BE2C (cell line): ENCODE data around the gene ANXA2R.
A peak's percentile ranks its signal among the peaks of the same experiment; 100 is the strongest.

Experiments used
- DNase-seq: peaks from one replicate; pipeline ENCODE4 v3.0.0-alpha.2; 2020
- H3K27me3 ChIP-seq: fragments of 250-450 bp; sonication (Bioruptor Pico); 2 replicates; pipeline ENCODE4 v1.5.1; 2020; ENCODE audit warnings: mild to moderate bottlenecking
- H3K36me3 ChIP-seq: fragments of 250-450 bp; sonication (Bioruptor Pico); 2 replicates; pipeline ENCODE4 v1.5.1; 2020; ENCODE audit warnings: mild to moderate bottlenecking
- H3K4me1 ChIP-seq: fragments of 250-450 bp; sonication (Bioruptor Pico); 2 replicates; pipeline ENCODE4 v1.5.1; 2020
- H3K4me3 ChIP-seq: 2 replicates; pipeline ENCODE4 v1.5.1; 2011; ENCODE audit warnings: low read depth, low read length
- H3K9me3 ChIP-seq: fragments of 250-450 bp; sonication (Bioruptor Pico); 2 replicates; pipeline ENCODE4 v1.5.1; 2020
- CTCF ChIP-seq: IDR thresholded peaks from 2 replicates; pipeline ENCODE4 v1.5.1; 2012; ENCODE audit warnings: mild to moderate bottlenecking, low read depth, low read length

Gene ANXA2R

GRCh38 chr5:43021151-43021550 lies 19.0 kb downstream of the ANXA2R start:
- H3K36me3 ChIP-seq = no peaks in the 10 kb centered on the region
- no peak for DNase-seq
- no peak for TF ChIP-seq CTCF
- no peaks in the 10 kb centered on the region for H3K9me3 ChIP-seq
- no peaks in the 10 kb centered on the region; the same call in 1 of the 2 replicates for H3K4me1 ChIP-seq
- H3K27me3 ChIP-seq = peaks cover 63% of the 10 kb centered on the region
- no peak overlapping the region for H3K4me3 ChIP-seq

GRCh38 chr5:43020399-43020746 lies 19.7 kb downstream of the ANXA2R start:
- Histone ChIP-seq H3K9me3 (no peaks in the 10 kb centered on the region), H3K4me1 (no peaks in the 10 kb centered on the region; the same call in 1 of the 2 replicates), H3K36me3 (no peaks in the 10 kb centered on the region), H3K4me3 (peak overlapping the region; percentile 83), H3K27me3 (peaks cover 55% of the 10 kb centered on the region)
- DNase-seq = no peak
- TF ChIP-seq CTCF = no peak

- peak overlapping the region; percentile 83 for H3K4me3 ChIP-seq
- peak; percentile 65 for DNase-seq
- TF ChIP-seq CTCF = peak; percentile 62
Observed at GRCh38 chr5:43019614-43020398, 20.3 kb downstream of the ANXA2R start.

GRCh38 chr5:43019291-43019613 lies 20.9 kb downstream of the ANXA2R start:
- Histone ChIP-seq H3K9me3 (no peaks in the 10 kb centered on the region), H3K4me1 (no peaks in the 10 kb centered on the region; the same call in 1 of the 2 replicates), H3K36me3 (no peaks in the 10 kb centered on the region), H3K27me3 (peaks cover 44% of the 10 kb centered on the region), H3K4me3 (peak overlapping the region; percentile 83)
- TF ChIP-seq CTCF = no peak
- no peak for DNase-seq

More at GRCh38 chr5:43019614-43020398, 20.3 kb downstream of the ANXA2R start:
- H3K4me1 ChIP-seq = no peaks in the 10 kb centered on the region; the same call in 1 of the 2 replicates
- H3K36me3 ChIP-seq = no peaks in the 10 kb centered on the region
- H3K27me3 ChIP-seq = peaks cover 50% of the 10 kb centered on the region
- H3K9me3 ChIP-seq = no peaks in the 10 kb centered on the region

- DNase-seq = no peak
- Histone ChIP-seq H3K9me3 (no peaks in the 10 kb centered on the region), H3K4me3 (peak overlapping the region; percentile 83), H3K36me3 (no peaks in the 10 kb centered on the region), H3K27me3 (peaks cover 30% of the 10 kb centered on the region), H3K4me1 (no peaks in the 10 kb centered on the region; the same call in 1 of the 2 replicates)
- peak; percentile 2; the same call in 1 of the 2 replicates for TF ChIP-seq CTCF
Observed at GRCh38 chr5:43017428-43017815, 22.7 kb downstream of the ANXA2R start.

GRCh38 chr5:43016217-43016779 lies 23.8 kb downstream of the ANXA2R start:
- Histone ChIP-seq H3K4me1 (no peaks in the 10 kb centered on the region; the same call in 1 of the 2 replicates), H3K27me3 (peaks cover 24% of the 10 kb centered on the region), H3K4me3 (no peak overlapping the region)

More at GRCh38 chr5:43016217-43016779, 23.8 kb downstream of the ANXA2R start:
- Histone ChIP-seq H3K9me3 (no peaks in the 10 kb centered on the region), H3K36me3 (no peaks in the 10 kb centered on the region)
- TF ChIP-seq CTCF = no peak
- no peak for DNase-seq
